Glutamatergic neuron (in vitro differentiated cells): Measurements from ENCODE around the gene MOV10L1. TPM values are rescaled to one million over a fixed set of nuclear protein-coding genes. Genes with fewer than 3 reads are reported as not detected.

Experiments
- DNase-seq: peaks from one replicate; pipeline ENCODE4 v3.0.0; 2022
- H3K27ac Mint-ChIP-seq: one replicate; pipeline ENCODE4 v1.8.0; 2020; ENCODE audit warnings: mild to moderate bottlenecking, mixed read lengths, inconsistent platforms; ENCODE audit not compliant: unreplicated experiment
- H3K27me3 Mint-ChIP-seq: one replicate; pipeline ENCODE4 v1.8.0; 2020; ENCODE audit warnings: mild to moderate bottlenecking, moderate library complexity, mixed read lengths, inconsistent platforms; ENCODE audit not compliant: unreplicated experiment
- H3K36me3 Mint-ChIP-seq: one replicate; pipeline ENCODE4 v1.8.0; 2020; ENCODE audit warnings: mild to moderate bottlenecking, mixed read lengths, inconsistent platforms; ENCODE audit not compliant: unreplicated experiment
- H3K4me1 Mint-ChIP-seq: one replicate; pipeline ENCODE4 v1.8.0; 2020; ENCODE audit warnings: mild to moderate bottlenecking, low read depth, mixed read lengths, inconsistent platforms; ENCODE audit not compliant: unreplicated experiment
- H3K4me3 Mint-ChIP-seq: one replicate; pipeline ENCODE4 v1.8.0; 2020; ENCODE audit warnings: mild to moderate bottlenecking, mixed read lengths, inconsistent platforms; ENCODE audit not compliant: unreplicated experiment
- H3K9me3 Mint-ChIP-seq: one replicate; pipeline ENCODE4 v1.8.0; 2020; ENCODE audit warnings: mild to moderate bottlenecking, moderate library complexity, mixed read lengths, inconsistent platforms; ENCODE audit not compliant: unreplicated experiment
- CTCF ChIP-seq: fragments of 200-600 bp; sonication (generic); IDR thresholded peaks from one replicate; pipeline ENCODE4 v1.5.0; 2021; ENCODE audit not compliant: partially characterized antibody, unreplicated experiment
- total RNA-seq: library from RNA; stranded (reverse); fragmentation: NEBNext Ultra II Directional; extraction: Animal tissue kit (Norgen Biotek cat#: 25700); gene quantifications from one replicate; pipeline ENCODE4 v1.2.1, GENCODE V29; 2021; ENCODE audit not compliant: unreplicated experiment

The MOV10L1 gene
- total RNA-seq, 1 donor from 2014 or later, result 0.34 TPM

- Mint-ChIP-seq H3K4me1 (peaks cover 7% of the 10 kb centered on the region), H3K27ac (no peak overlapping the region), H3K27me3 (peaks cover 5% of the 10 kb centered on the region), H3K36me3 (peaks cover 5% of the 10 kb centered on the region), H3K9me3 (peaks cover 6% of the 10 kb centered on the region), H3K4me3 (no peak overlapping the region)
- no peak for DNase-seq
- TF ChIP-seq CTCF, result no peak
Observed at GRCh38 chr22:50087646-50088045, 2.2 kb upstream of the MOV10L1 start.

- Mint-ChIP-seq H3K27me3 (peaks cover 5% of the 10 kb centered on the region), H3K27ac (no peak overlapping the region), H3K36me3 (peaks cover 5% of the 10 kb centered on the region), H3K4me1 (peaks cover 4% of the 10 kb centered on the region), H3K9me3 (peaks cover 6% of the 10 kb centered on the region), H3K4me3 (no peak overlapping the region)
- no peak for TF ChIP-seq CTCF
- DNase-seq, result no peak
Observed at GRCh38 chr22:50088096-50088495, 1.7 kb upstream of the MOV10L1 start.

GRCh38 chr22:50089231-50089630, 575 bp upstream of the MOV10L1 start:
- H3K36me3 Mint-ChIP-seq, result peaks cover 5% of the 10 kb centered on the region
- peaks cover 5% of the 10 kb centered on the region for H3K27me3 Mint-ChIP-seq
- no peak for TF ChIP-seq CTCF
- H3K4me3 Mint-ChIP-seq, result no peak overlapping the region
- H3K4me1 Mint-ChIP-seq, result no peaks in the 10 kb centered on the region
- peaks cover 6% of the 10 kb centered on the region for H3K9me3 Mint-ChIP-seq
- no peak for DNase-seq
- no peak overlapping the region for H3K27ac Mint-ChIP-seq

- no peaks in the 10 kb centered on the region for H3K4me1 Mint-ChIP-seq
- no peak for DNase-seq
- peaks cover 5% of the 10 kb centered on the region for H3K27me3 Mint-ChIP-seq
- H3K4me3 Mint-ChIP-seq, result no peak overlapping the region
- TF ChIP-seq CTCF, result no peak
- H3K9me3 Mint-ChIP-seq, result peaks cover 6% of the 10 kb centered on the region
- peaks cover 5% of the 10 kb centered on the region for H3K36me3 Mint-ChIP-seq
- no peak overlapping the region for H3K27ac Mint-ChIP-seq
Observed at GRCh38 chr22:50090412-50090714, 557 bp downstream of the MOV10L1 start.

GRCh38 chr22:50091092-50091768, 1.4 kb downstream of the MOV10L1 start:
- DNase-seq, result no peak
- peaks cover 5% of the 10 kb centered on the region for H3K27me3 Mint-ChIP-seq
- peaks cover 5% of the 10 kb centered on the region for H3K36me3 Mint-ChIP-seq
- H3K9me3 Mint-ChIP-seq, result peaks cover 6% of the 10 kb centered on the region
- H3K27ac Mint-ChIP-seq, result no peak overlapping the region
- no peak overlapping the region for H3K4me3 Mint-ChIP-seq
- TF ChIP-seq CTCF, result no peak
- H3K4me1 Mint-ChIP-seq, result no peaks in the 10 kb centered on the region
